ENCODE results near the gene LPAR3.

GRCh38 chr1:84857906-84858305 is 35.1 kb downstream of the LPAR3 start:
- TF ChIP-seq CTCF (IDR thresholded peaks at IDR 0.05) (no peak), ZFX (IDR thresholded peaks at IDR 0.05; ENCODE audit: borderline replicate concordance) (no peak)

Measured in 22Rv1 (cell line).